Activated CD8-positive, alpha-beta T cell treated with anti-CD3 and anti-CD28 coated beads, Interleukin-2, amount 10 ng/mL, durations not matched to agents 7 days and 5 days (primary cell): ENCODE data around the gene SLAIN1. TPM values are rescaled to one million over a fixed set of nuclear protein-coding genes. Genes with fewer than 3 reads are reported as not detected.

Source experiments
- ATAC-seq: fragments of 150-1000 bp; cut with Tn5 transposase; one replicate; pipeline ENCODE4 v1.10.0; 2021; ENCODE audit warnings: moderate library complexity
- CTCF ChIA-PET: fragments of 350-600 bp; sonication (Branson Sonifier 250); formaldehyde crosslinking; loops from one replicate; lab custom pipeline; 2021; ENCODE audit warnings: antibody characterized with exemption; lab: Charles Lee
- POLR2A ChIA-PET: fragments of 350-600 bp; sonication (Branson Sonifier 250); formaldehyde crosslinking; loops from one replicate; lab custom pipeline; 2021; ENCODE audit warnings: antibody characterized with exemption; lab: Charles Lee
- DNase-seq: peaks from one replicate; pipeline ENCODE4 v3.0.0-alpha.2; 2020
- H3K27ac Mint-ChIP-seq: one replicate; pipeline ENCODE4 v1.8.0; 2021; ENCODE audit warnings: mild to moderate bottlenecking, mixed read lengths
- H3K27me3 Mint-ChIP-seq: one replicate; pipeline ENCODE4 v1.8.0; 2021; ENCODE audit warnings: low read depth, mixed read lengths
- H3K36me3 Mint-ChIP-seq: one replicate; pipeline ENCODE4 v1.8.0; 2021; ENCODE audit warnings: low read depth, mixed read lengths
- H3K4me1 Mint-ChIP-seq: one replicate; pipeline ENCODE4 v1.8.0; 2021; ENCODE audit warnings: low read depth, mixed read lengths
- H3K4me3 Mint-ChIP-seq: one replicate; pipeline ENCODE4 v1.8.0; 2021; ENCODE audit warnings: mild to moderate bottlenecking, mixed read lengths
- H3K9me3 Mint-ChIP-seq: one replicate; pipeline ENCODE4 v1.8.0; 2022; ENCODE audit warnings: mixed read lengths; ENCODE audit not compliant: insufficient read depth
- microRNA-seq: library from miRNA; unstranded; fragments of <30 nt; microRNA quantifications from one replicate; pipeline ENCODE4 v1.2.0, GENCODE V29; 2022
- total RNA-seq, 2 experiments: library from RNA; stranded (reverse); gene quantifications; one replicate each; pipeline ENCODE4 v1.2.3, GENCODE V29; 2021

The SLAIN1 gene
- total RNA-seq, 2 experiments from 2014 or later, result 27.0 to 29.5 TPM

DNA sequence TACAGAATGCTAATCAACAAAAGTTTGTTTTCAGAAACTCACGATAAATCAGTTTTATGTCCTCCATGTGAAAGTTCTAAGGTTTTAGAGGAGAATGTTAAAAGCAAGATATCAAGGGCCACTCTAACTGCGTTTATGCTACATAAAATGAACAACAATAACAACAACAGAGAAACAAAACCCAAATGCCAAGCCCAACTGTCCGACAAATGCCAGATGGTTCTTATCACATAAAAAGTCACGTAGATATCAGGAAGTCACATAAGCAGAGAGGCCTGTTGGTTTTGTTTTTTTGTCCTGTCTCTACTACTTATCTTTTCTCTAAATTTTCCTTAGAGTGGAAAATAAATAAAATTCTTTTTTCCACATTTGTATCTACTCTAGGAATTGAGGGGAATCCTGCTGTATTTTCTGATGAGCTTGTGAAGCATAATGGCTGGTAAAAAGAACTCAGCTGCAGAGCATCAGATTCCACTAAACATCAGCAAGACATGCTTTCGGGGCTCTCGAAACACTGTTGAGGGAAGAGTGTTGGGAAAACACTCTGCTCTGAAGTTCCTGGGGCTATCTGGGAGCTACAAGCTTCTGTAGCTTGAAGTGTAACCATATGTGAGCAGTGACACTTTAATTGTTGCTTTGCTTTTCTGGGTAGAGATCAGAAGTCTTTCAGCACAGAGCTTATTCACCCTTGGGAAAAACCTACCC, 110.1 kb downstream of the SLAIN1 start:
- Mint-ChIP-seq H3K27me3 (peaks cover 6% of the 10 kb centered on the region), H3K36me3 (no peaks in the 10 kb centered on the region), H3K4me3 (no peak overlapping the region), H3K4me1 (no peaks in the 10 kb centered on the region), H3K9me3 (no peaks in the 10 kb centered on the region), H3K27ac (no peak overlapping the region)
- ChIA-PET CTCF (no interaction called here), POLR2A (no interaction called here)
- DNase-seq, result no peak
- no peak for ATAC-seq

DNA sequence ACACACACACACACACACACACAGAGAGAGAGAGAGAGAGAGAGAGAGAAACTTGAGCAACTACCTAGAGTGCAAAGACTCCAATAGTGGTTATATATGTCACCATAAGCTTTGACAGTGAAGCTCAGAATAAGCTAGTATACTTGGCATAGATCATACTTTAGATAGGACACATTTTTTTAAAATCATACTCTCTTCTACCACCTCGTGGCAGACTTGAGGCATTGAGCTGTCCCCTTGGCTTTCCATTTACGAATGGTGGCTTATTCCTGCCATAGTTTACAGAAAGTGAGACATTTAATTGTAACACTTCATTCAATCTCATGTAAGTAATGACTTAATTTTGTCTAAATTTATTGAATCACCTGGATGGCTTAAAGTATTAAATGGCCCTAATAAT, 112.9 kb downstream of the SLAIN1 start:
- CTCF ChIA-PET, result interaction anchor here (0.7 to 2.0 kb wide), 6 partner anchors 8 to 311 kb away, joined by 3 to 12 read pairs (median 4); no protein-coding TSS in a partner anchor
- no peak for DNase-seq
- H3K27ac Mint-ChIP-seq, result no peak overlapping the region
- POLR2A ChIA-PET, result no interaction called here
- H3K36me3 Mint-ChIP-seq, result no peaks in the 10 kb centered on the region
- H3K4me3 Mint-ChIP-seq, result no peak overlapping the region
- peaks cover 4% of the 10 kb centered on the region for H3K27me3 Mint-ChIP-seq
- no peaks in the 10 kb centered on the region for H3K4me1 Mint-ChIP-seq
- no peaks in the 10 kb centered on the region for H3K9me3 Mint-ChIP-seq
- no peak for ATAC-seq

DNA sequence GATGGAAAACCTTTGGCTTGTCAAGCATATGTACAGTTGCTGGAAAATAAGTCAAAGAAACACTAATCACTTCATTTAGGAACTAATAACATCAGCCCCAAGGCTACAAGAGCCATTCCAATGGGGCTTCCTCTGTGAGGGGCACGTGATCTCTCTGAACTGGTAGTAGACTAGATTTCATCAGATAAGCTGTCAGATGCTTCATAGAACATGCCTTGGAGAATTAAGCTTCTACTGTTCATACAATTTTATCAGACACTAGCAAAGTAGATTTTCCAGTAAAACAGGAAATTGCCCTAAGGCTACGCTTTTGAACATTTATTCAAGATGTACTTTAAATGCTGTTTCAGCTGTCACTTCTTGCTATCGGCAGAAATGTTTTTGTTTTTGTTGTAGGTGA, 113.4 kb downstream of the SLAIN1 start:
- no peaks in the 10 kb centered on the region for H3K4me1 Mint-ChIP-seq
- no peak overlapping the region for H3K27ac Mint-ChIP-seq
- no peak for DNase-seq
- ATAC-seq, result no peak
- H3K9me3 Mint-ChIP-seq, result no peaks in the 10 kb centered on the region
- H3K36me3 Mint-ChIP-seq, result no peaks in the 10 kb centered on the region
- ChIA-PET POLR2A (no interaction called here), CTCF (interaction anchor here (1.0 to 2.0 kb wide), 5 partner anchors 9 to 310 kb away, joined by 3 to 12 read pairs (median 4); no protein-coding TSS in a partner anchor)
- H3K4me3 Mint-ChIP-seq, result no peak overlapping the region
- peaks cover 6% of the 10 kb centered on the region for H3K27me3 Mint-ChIP-seq

DNA sequence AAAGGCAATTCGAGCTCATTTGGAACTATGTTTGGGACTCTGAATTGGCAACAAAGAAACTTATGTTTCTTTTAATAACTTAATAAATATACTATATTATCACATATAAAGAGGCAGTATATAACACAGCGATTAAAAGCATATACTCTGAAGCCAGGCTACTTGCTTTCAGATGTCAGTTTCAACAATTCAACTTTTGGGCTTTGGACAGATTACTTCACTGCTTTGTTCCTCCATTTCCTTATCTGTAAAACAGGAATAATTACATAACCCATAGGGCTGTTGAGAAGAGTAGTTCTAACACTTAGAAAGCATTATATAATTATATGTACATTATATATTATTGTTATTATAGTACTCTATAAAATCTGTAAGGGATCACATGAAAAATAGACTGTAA, 113.9 kb downstream of the SLAIN1 start:
- H3K4me3 Mint-ChIP-seq, result no peak overlapping the region
- no peak overlapping the region for H3K27ac Mint-ChIP-seq
- H3K27me3 Mint-ChIP-seq, result peaks cover 9% of the 10 kb centered on the region
- ChIA-PET POLR2A (no interaction called here), CTCF (interaction anchor here (1.3 to 2.0 kb wide), 3 partner anchors 9 to 310 kb away, joined by 3 to 12 read pairs (median 4); no protein-coding TSS in a partner anchor)
- H3K4me1 Mint-ChIP-seq, result no peaks in the 10 kb centered on the region
- no peaks in the 10 kb centered on the region for H3K9me3 Mint-ChIP-seq
- H3K36me3 Mint-ChIP-seq, result no peaks in the 10 kb centered on the region
- DNase-seq (no peak), ATAC-seq (no peak)

DNA sequence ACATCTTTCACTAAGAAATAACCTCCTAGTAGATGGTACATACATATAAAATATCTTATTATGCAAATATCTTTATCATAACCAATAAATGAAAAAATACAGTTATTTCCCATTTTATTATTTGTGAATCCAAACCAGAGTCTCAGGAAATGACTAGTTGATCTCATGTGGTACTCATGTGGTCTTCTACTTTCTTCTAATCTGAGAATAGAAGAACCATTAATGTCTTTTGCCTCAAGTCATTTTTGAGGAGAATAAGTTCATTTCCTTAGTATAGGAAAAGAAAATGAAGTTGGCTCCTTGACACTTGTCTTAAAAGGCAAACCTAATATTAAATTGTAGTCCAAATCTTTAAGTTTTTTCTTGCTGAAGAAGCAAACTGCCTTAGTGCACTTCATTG, 114.5 kb downstream of the SLAIN1 start:
- DNase-seq, result no peak
- H3K36me3 Mint-ChIP-seq, result no peaks in the 10 kb centered on the region
- CTCF ChIA-PET, result no interaction called here
- H3K27ac Mint-ChIP-seq, result no peak overlapping the region
- POLR2A ChIA-PET, result no interaction called here
- no peaks in the 10 kb centered on the region for H3K4me1 Mint-ChIP-seq
- no peak overlapping the region for H3K4me3 Mint-ChIP-seq
- H3K9me3 Mint-ChIP-seq, result no peaks in the 10 kb centered on the region
- no peak for ATAC-seq
- peaks cover 10% of the 10 kb centered on the region for H3K27me3 Mint-ChIP-seq

Small RNA genes within 50 kb of the gene (microRNA-seq; reads per million reads assigned to microRNA genes)
- gene MIR3665, result not detected

Other genes starting within 250 kb of the SLAIN1 start
- gene SCEL, start 162.0 kb upstream of the SLAIN1 start, total RNA-seq, result not detected
- not detected for gene EDNRB, start 221.1 kb downstream of the SLAIN1 start, total RNA-seq